Astrocyte of the cerebellum (primary cell): ENCODE measurements around the gene CHST11.
"Not testable (repeated sequence)": the region's sequence is repeated elsewhere in the genome, so short reads cannot be mapped to it uniquely, and the experiment has no call there.

Experiments used
- DNase-seq: peaks from one replicate; pipeline ENCODE4 v3.0.0-alpha.2; 2011; ENCODE audit warnings: low read depth
- H3K4me3 ChIP-seq: 2 replicates; pipeline ENCODE4 v1.5.1; 2011; ENCODE audit warnings: mild to moderate bottlenecking, low read depth, low read length, moderate library complexity
- CTCF ChIP-seq: IDR thresholded peaks from 2 replicates; pipeline ENCODE4 v1.5.1; 2012; ENCODE audit warnings: low read length, low read depth, moderate library complexity, mild to moderate bottlenecking; ENCODE audit errors: missing control alignments
- in situ Hi-C: cut with HindIII; loops from 2 replicates; pipeline ENCODE4 v1.10.0; 2017; ENCODE audit warnings: low sequenced_read_pairs

CHST11 gene

GRCh38 chr12:104560881-104561280 is 104.1 kb downstream of the CHST11 start:
- TF ChIP-seq CTCF = no peak
- no peak for DNase-seq
- in situ Hi-C loops = no loop called here
- no peak overlapping the region for H3K4me3 ChIP-seq

- DNase-seq = no peak
- H3K4me3 ChIP-seq = no peak overlapping the region
- in situ Hi-C loops = no loop called here
- TF ChIP-seq CTCF = no peak
These were observed 106.0 kb downstream of the CHST11 start for GRCh38 chr12:104562763-104563162.

- H3K4me3 ChIP-seq, in situ Hi-C loops, DNase-seq: not testable (repeated sequence)
These were observed 107.9 kb downstream of the CHST11 start for GRCh38 chr12:104564662-104565061.

- in situ Hi-C loops = no loop called here
These were observed 109.0 kb downstream of the CHST11 start for GRCh38 chr12:104565606-104566243.

GRCh38 chr12:104566244-104566993 is 109.7 kb downstream of the CHST11 start:
- H3K4me3 ChIP-seq = no peak overlapping the region
- in situ Hi-C loops = no loop called here
- no peak for DNase-seq
- TF ChIP-seq CTCF = no peak

More at GRCh38 chr12:104565606-104566243, 109.0 kb downstream of the CHST11 start:
- no peak for TF ChIP-seq CTCF
- H3K4me3 ChIP-seq = no peak overlapping the region
- no peak for DNase-seq

- no peak overlapping the region for H3K4me3 ChIP-seq
- no peak for TF ChIP-seq CTCF
- no peak for DNase-seq
- in situ Hi-C loops = no loop called here
These were observed 111.2 kb downstream of the CHST11 start for GRCh38 chr12:104567832-104568486.

GRCh38 chr12:104568487-104568868 is 111.7 kb downstream of the CHST11 start:
- no peak for TF ChIP-seq CTCF

More at GRCh38 chr12:104568487-104568868, 111.7 kb downstream of the CHST11 start:
- in situ Hi-C loops = no loop called here
- DNase-seq = no peak
- H3K4me3 ChIP-seq = no peak overlapping the region
